NOMO-1 treated with dmso at 0.1 percent for 144 hours (cell line): ENCODE measurements around the gene MMP14.
"Not testable (repeated sequence)": the region's sequence is repeated elsewhere in the genome, so short reads cannot be mapped to it uniquely, and the experiment has no call there.

ENCODE experiments used
- DNase-seq: peaks from one replicate; lab custom pipeline; 2025; ENCODE audit not compliant: unreplicated experiment; lab: John Stamatoyannopoulos, UW

MMP14 gene

GRCh38 chr14:22813145-22813544 lies 23.2 kb upstream of the MMP14 start:
- DNase-seq: no peak

- DNase-seq: no peak
Observed at GRCh38 chr14:22814373-22814772, 22.0 kb upstream of the MMP14 start.

GRCh38 chr14:22814941-22815713 lies 21.3 kb upstream of the MMP14 start, which contains the start of gene SLC7A7:
Gene SLC7A7 (minus strand): TSS chr14:22815435. CDS start chr14:22813398, 2,037 bp downstream.
- peak; percentile 72 for DNase-seq

- no peak for DNase-seq
Observed at GRCh38 chr14:22819151-22819988, 17.0 kb upstream of the MMP14 start.

- DNase-seq: no peak
Observed at GRCh38 chr14:22820731-22821130, 15.7 kb upstream of the MMP14 start.

- DNase-seq: no peak
Observed at GRCh38 chr14:22821193-22822015, 15.0 kb upstream of the MMP14 start.

GRCh38 chr14:22822016-22822570 lies 14.3 kb upstream of the MMP14 start:
- DNase-seq: no peak

GRCh38 chr14:22822571-22823098 lies 13.8 kb upstream of the MMP14 start:
- DNase-seq: no peak

GRCh38 chr14:22824711-22825359 lies 11.6 kb upstream of the MMP14 start:
- no peak for DNase-seq

GRCh38 chr14:22829076-22829660 lies 7.2 kb upstream of the MMP14 start:
- not testable (repeated sequence) for DNase-seq

GRCh38 chr14:22829661-22830442 lies 6.5 kb upstream of the MMP14 start, which contains the start of gene MRPL52:
Gene MRPL52 (plus strand): TSS chr14:22829887. CDS start chr14:22829913, 26 bp downstream.
- DNase-seq: peak; percentile 88

- DNase-seq: no peak
Observed at GRCh38 chr14:22830443-22831010, 5.9 kb upstream of the MMP14 start.

GRCh38 chr14:22835505-22835904 lies 880 bp upstream of the MMP14 start:
- no peak for DNase-seq

- no peak for DNase-seq
Observed at GRCh38 chr14:22837114-22837749, 847 bp downstream of the MMP14 start.

- no peak for DNase-seq
Observed at GRCh38 chr14:22837750-22838538, 1.6 kb downstream of the MMP14 start.

GRCh38 chr14:22838631-22839041 lies 2.3 kb downstream of the MMP14 start:
- no peak for DNase-seq

- no peak for DNase-seq
Observed at GRCh38 chr14:22839159-22839779, 2.9 kb downstream of the MMP14 start.
